ENCODE measurements around the gene RUNX1. TPM values are rescaled to one million over a fixed set of nuclear protein-coding genes. Genes with fewer than 3 reads are reported as not detected.

RUNX1 gene
- total and polyA plus RNA-seq, 2 of the 13 experiments (the other 11 are each of a cell fraction or from before 2014, with no cell fraction given), result 5.4 to 6.4 TPM

GRCh38 chr21:34970566-34970965 is 78.5 kb downstream of the RUNX1 start (continued):
- TF ChIP-seq ZNF512 (CRISPR knock-in tag; IDR thresholded peaks at IDR 0.05) (no peak), SRF (IDR thresholded peaks at IDR 0.05; ENCODE audit: low read depth, low read length) (no peak)

GRCh38 chr21:34970167-34970500 is 79.0 kb downstream of the RUNX1 start:
- CTCF ChIA-PET (ENCODE audit: low intra/inter-chr PET ratio, low total read pairs), result no interaction called here
- ATAC-seq (no peak), FAIRE-seq (no peak), DNase-seq (ENCODE audit: low spot score) (no peak)
- H3K4me1 ChIP-seq (ENCODE audit: insufficient read depth, low read length), result peaks cover 60% of the 10 kb centered on the region
- intact Hi-C loops (cut with micrococcal nuclease; ENCODE audit: unreplicated experiment), result no loop called here
- H3K4me3 ChIP-seq (replicated peaks in 1 of 3; ENCODE audit: insufficient read depth in 1 of 3, low read depth in 2 of 3, low read length in 3 of 3), result no peak overlapping the region
- H3K27ac ChIP-seq (ENCODE audit: extremely low read length, insufficient read depth, low read length), result no peak overlapping the region
- no peaks in the 10 kb centered on the region for H4K20me1 ChIP-seq (ENCODE audit: insufficient read depth, low read length)
- 88% methylated on average over 2 of the region's 2 CpGs for WGBS (ENCODE audit: low lambda C conversion rate)
- no peaks in the 10 kb centered on the region for H3K79me2 ChIP-seq (ENCODE audit: insufficient read depth, low read length)
- no peak overlapping the region for H3K4me2 ChIP-seq (ENCODE audit: low read depth, low read length)
- H2AFZ ChIP-seq (ENCODE audit: low read length), result no peak overlapping the region
- no peaks in the 10 kb centered on the region; a peak in 1 of 5 replicates for H3K27me3 ChIP-seq (ENCODE audit: control insufficient read depth in 1 of 2, insufficient read depth in 2 of 2, low read length in 2 of 2)
- no TSS peak for BruUV-seq (replicated peaks)
- no peaks in the 10 kb centered on the region for H3K36me3 ChIP-seq (replicated peaks in 1 of 2; ENCODE audit: control insufficient read depth in 1 of 2, insufficient read depth in 2 of 2, low read length in 2 of 2)
- H3K9me3 ChIP-seq (ENCODE audit: low read length), result no peaks in the 10 kb centered on the region
- POLR2A ChIA-PET, result no interaction called here
- H3K9ac ChIP-seq (ENCODE audit: insufficient read depth, low read depth, low read length), result no peak overlapping the region
- in situ Hi-C loops (cut with HindIII; ENCODE audit: extremely low pct_ligation_motif_present, low pct_unique_long_range_greater_than_20kb), result no loop called here
- TF ChIP-seq GMEB1 (CRISPR knock-in tag; IDR thresholded peaks at IDR 0.05; ENCODE audit: borderline replicate concordance) (no peak), NR2F6 (IDR thresholded peaks at IDR 0.05) (no peak), NR2F6 (CRISPR knock-in tag; IDR thresholded peaks at IDR 0.05) (no peak), CREBL2 (CRISPR knock-in tag; IDR thresholded peaks at IDR 0.05; ENCODE audit: borderline replicate concordance) (no peak), NFE2 (CRISPR knock-in tag; IDR thresholded peaks at IDR 0.05) (no peak), TFAP4 (IDR thresholded peaks at IDR 0.05; ENCODE audit: borderline replicate concordance, low read depth) (no peak), ZNF530 (CRISPR knock-in tag; IDR thresholded peaks at IDR 0.05; ENCODE audit: low read depth) (no peak), REL (CRISPR knock-in tag; conservative IDR thresholded peaks at IDR 0.05) (no peak), SMARCC2 (IDR thresholded peaks at IDR 0.05) (no peak), BCL6 (CRISPR knock-in tag; IDR thresholded peaks at IDR 0.05) (no peak), ZBTB20 (CRISPR knock-in tag; IDR thresholded peaks at IDR 0.05; ENCODE audit: borderline replicate concordance, low read depth) (no peak), PATZ1 (CRISPR knock-in tag; IDR thresholded peaks at IDR 0.05) (no peak), DBP (CRISPR knock-in tag; IDR thresholded peaks at IDR 0.05; ENCODE audit: not compliant biosample characterization) (no peak)

All from HepG2 (cell line).